Effector CD4-positive, alpha-beta T cell (primary cell): ENCODE measurements around the gene RTL5.
"Not testable (repeated sequence)": the region's sequence is repeated elsewhere in the genome, so short reads cannot be mapped to it uniquely, and the experiment has no call there.

Experiments
- DNase-seq: peaks from one replicate; pipeline ENCODE4 v3.0.0-alpha.2; 2020
- total RNA-seq: gene quantifications from one replicate; lab custom pipeline; 2026; lab: John Stamatoyannopoulos, UW

The RTL5 gene
- total RNA-seq, result 1.9 reads per million, percentile 2 among the genes with 10 or more reads in this experiment

DNA sequence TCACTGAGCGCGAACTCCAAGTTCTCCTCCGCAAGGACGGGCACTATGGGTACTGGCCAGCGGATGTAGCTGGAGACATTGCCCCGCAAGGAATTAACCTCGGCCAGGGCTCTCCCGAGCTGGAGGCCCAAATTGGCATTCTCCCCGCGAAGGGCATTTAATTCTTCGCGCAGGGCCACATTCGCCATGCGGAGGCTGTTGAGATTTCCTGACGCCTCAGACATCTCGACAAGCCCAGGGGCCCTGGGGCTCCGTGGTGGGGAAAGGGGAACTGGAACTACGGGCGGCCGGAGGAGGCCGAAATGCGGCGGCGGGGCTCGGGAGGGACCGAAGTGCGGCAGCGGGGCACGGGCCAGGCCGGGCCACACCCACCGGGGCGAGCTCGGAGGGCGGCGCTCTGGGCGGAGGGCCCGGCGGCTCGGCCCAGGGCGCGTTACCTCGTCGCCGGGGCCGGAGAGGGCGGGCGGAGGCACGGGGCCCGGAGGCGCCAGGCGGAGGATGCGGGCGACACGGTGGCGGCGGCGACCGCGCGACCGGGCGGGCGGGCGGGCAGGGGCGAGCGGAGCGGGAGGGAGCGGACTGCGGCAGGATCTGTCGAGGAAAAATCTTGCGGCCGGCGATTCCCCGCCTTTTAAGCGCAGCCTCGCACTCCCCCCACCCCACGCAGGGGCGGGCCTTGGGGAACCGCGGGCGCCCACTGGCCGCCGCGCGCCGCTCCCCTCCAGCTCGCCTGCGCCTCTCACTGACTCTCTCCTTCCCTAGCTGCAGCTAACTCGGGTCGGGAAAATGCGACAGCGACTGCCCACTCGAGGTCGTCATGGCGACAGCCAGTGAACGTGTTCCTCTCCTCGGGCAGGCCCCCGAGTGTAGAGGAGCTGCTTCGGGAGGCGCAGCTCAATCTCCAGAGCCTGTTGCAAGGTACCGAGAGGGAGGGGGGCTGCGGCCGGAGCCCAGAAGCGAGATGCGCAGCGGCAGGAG is at the start of gene RTL5:
TSS of gene RTL5 (minus strand) at position 599 of the 978 bp plus-strand sequence.
- DNase-seq, result peak; percentile 50

GRCh38 chrX:72180539-72180938 is 48.8 kb upstream of the RTL5 start:
- no peak for DNase-seq

GRCh38 chrX:72176981-72177380 is 45.3 kb upstream of the RTL5 start:
- no peak for DNase-seq

DNA sequence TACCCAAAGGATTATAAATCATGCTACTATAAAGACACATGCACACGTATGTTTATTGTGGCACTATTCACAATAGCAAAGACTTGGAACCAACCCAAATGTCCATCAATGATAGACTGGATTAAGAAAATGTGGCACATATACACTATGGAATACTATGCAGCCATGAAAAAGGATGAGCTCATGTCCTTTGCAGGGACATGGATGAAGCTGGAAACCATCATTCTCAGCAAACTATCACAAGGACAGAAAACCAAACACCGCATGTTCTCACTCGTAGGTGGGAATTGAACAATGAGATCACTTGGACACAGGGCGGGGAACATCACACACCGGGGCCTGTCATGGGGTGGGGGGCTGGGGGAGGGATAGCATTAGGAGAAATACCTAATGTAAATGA is 44.6 kb upstream of the RTL5 start:
- not testable (repeated sequence) for DNase-seq

DNA sequence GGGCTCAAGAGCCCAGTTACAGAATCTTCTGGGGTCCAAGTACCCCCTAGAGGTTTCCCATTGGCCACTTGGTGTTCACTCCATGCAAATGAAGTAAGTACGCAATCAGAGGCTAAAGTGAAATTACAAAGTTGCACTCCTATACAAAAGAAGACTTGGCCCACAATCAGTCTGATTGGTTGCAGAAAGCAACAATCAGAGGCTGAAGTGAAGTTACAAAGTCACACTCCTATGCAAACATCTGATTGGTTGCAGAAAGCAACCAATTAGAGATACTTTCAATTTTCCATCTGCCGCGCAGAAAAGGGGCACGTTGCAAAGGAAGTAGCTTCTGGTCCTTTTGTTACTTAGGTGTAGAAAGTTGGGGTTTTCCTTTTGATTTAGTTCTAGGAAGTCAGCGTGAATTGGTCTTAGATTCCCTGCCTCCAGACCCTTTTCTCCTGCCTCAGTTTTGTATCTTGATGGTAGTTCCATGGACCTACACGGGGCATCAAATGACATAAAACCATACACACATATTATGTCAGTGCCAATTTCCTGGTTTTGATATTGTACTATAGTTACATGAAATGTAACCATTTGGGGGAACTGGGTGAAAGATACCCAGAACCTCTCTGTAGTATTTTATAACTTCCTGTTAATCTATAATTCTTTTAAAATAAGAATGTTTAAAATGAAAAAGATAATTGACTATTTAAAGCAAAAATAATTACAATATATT is 37.5 kb upstream of the RTL5 start:
- DNase-seq, result peak; percentile 5

DNA sequence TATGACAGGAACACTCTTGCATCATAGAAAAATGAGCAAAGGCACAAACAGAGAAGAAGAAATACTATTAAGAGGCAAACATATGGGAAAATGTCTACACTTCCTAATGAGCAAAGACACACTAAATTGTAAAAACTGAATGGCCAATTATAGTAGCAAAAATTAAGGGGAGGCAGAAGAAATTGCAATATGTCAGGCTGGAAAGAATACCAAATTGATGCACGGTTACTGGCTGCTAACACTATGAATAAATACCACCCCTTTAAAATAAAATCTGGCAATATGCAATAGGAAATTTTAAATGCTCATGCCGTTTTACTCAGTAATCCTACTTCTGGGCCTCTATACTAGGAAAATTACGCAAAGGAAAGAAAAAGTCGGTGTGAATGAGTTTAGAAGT is 33.8 kb upstream of the RTL5 start:
- no peak for DNase-seq

DNA sequence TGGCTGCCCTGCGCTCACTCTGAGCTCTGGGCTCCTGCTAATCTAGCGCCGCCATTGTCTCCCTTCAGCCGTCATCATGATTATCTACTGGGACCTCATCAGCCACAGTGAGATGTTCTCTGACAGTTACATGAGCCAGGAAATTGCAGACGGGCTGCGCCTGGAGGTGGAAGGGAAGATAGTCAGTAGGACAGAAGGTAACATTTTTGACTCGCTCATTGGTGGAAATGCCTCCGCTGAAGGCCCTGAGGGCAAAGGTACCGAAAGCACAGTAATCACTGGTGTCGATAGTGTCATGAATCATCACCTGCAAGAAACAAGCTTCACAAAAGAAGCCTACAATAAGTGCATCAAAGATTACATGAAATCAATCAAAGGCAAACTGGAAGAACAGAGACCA is 28.1 kb upstream of the RTL5 start:
- DNase-seq, result no peak

DNA sequence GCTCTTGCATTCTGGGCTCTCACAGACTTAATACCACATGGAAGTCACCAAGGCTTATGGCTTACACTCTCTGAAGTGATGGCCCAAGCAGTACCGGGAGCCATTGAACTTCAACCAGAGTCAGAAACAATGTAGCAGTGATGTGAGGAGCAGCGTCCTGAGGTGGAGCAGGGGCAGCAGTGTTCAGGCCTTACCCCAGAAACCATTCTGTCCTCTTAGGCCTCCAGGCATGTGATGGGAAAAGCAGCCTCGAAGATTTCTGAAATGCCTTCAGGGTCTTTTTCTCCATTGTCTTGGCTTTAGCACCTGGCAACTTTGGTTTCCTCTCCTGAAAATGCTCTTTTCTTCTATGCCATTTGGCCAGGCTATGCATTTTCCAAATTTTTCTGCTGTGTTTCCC is 27.1 kb upstream of the RTL5 start:
- no peak for DNase-seq

DNA sequence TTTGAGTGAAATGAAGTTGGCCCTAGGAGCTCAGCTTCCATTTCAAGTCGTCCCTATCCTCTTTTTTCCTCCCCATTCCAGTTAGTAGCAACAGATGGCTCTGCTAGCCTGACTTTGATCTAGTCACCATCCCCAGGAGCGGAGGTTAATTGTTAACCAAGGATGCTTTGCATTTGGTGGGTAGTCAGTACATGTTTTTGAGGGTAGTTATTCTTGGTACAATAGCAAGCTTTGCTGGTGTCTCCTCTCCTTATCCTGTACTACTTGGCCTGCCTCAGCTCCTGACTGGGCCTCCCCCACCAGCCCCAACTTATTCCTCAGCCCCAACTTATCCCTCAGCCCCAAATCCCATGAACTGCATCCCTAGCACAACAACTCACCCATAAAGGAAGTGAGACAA is 14.8 kb upstream of the RTL5 start:
- DNase-seq, result no peak

GRCh38 chrX:72145181-72145580 is 13.5 kb upstream of the RTL5 start:
- no peak for DNase-seq

- no peak for DNase-seq
These were observed 11.8 kb upstream of the RTL5 start for GRCh38 chrX:72143609-72143907.

DNA sequence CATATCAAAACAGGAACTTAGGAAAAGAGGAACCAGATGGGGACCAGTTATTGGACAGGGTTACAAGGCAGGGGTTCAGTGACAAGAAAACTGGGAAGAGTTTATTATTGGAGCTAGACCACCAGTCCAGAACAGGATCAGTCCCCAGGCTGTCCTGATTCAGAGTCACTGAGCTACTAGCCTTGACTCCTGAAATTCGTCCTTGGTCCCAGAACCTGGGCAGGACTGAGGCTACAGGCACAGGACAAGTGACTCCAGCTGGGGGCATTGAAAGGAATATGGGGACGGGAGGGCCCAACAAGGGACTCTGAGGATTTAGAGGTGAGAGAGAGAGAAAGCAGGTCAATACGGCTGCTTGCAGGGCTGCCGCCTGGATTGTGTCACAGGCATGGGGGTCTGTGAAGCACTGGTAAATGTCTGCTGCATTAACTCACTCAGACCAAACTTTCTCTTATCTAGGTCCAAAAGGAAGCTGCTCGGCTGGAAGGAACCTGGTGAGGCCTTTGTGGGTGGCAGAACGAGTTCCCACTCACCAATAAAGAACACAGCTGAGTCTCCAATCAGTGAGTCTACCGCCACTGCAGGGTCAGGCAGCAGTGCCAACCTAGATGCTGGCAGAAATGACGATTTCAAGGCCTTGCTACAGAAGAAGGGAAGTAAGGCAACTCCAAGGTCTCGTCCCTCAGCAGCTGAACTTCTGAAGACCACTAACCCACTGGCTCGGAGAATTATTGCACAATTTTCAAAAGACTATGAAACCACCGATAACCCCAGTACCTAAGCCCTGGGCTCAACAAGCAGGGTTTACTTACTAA is 11.3 kb upstream of the RTL5 start:
- no peak for DNase-seq

DNA sequence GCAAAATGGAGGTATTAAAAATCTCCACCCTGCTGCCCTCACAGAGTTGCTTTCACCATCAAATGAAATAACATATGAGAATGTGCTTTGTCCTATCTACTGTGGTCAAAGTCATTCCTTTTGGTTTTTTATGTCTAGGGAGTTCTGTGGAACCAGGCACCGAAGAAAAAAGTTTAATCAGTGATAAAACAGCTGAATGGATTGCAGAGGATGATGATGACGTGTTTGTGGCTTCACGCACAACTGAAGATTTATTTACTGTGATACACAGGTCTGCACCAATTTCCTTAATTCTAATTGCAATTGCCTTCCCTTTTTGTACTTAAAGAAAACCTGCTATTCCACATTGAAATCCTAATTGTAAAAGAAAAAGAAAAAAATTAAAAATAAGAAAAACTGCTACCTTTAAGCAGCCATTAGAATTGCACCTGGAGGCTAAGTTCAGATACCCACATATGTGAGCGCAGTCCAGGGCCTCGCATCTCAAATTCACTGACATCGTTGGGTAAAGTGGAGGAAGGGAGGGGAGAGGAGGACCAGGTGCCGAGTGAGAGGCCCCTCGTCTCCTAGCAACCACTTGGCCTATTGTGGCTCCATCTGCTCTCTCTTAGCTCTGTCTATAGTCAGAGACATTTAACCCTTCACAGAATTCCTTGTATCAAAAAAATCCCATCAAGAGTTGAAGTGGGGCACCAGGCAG is 10.5 kb upstream of the RTL5 start:
- DNase-seq, result no peak

DNA sequence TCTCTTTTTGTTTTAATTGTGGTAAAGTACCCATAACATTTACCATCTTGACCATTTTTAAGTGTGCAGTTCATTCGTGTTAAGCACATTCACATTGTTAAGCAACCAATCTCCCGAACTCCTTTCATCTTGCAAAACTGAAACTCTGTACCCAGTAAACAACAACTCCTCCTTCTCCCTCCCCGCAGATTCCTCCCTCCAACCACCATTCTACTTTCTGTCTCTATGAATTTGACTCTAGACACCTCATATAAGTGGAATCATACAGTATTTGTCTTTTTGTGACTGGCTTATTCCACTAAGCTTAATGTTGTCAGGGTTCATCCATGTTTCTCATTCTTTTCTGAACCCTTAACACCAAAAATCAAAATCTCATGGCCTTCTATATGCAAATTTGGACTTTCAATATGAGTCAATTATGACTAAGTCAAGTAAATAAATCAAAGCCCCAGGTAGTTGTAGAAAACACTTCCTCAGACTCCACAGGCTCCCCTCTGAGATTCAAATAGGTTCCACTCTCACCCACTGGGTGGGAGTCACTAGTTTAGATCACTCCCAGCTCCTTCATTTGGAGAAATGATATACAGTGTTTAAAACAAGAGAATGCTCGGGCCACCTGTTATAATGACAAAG is 9.8 kb upstream of the RTL5 start:
- no peak for DNase-seq

DNA sequence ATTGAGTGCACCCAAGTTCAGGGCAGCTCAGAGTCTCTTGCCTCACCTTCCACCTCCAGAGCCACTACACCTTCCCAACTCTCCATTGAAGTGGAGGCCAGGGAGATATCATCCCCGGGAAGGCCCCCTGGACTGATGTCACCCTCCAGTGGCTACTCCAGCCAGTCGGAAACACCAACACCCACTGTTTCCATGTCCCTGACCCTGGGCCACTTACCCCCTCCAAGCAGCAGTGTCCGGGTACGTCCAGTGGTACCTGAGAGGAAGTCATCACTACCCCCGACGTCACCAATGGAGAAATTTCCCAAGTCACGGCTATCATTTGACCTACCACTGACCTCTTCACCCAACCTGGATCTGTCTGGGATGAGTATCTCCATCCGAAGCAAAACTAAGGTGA is 7.8 kb upstream of the RTL5 start:
- DNase-seq, result no peak

GRCh38 chrX:72137846-72138495 is 6.3 kb upstream of the RTL5 start:
- no peak for DNase-seq

DNA sequence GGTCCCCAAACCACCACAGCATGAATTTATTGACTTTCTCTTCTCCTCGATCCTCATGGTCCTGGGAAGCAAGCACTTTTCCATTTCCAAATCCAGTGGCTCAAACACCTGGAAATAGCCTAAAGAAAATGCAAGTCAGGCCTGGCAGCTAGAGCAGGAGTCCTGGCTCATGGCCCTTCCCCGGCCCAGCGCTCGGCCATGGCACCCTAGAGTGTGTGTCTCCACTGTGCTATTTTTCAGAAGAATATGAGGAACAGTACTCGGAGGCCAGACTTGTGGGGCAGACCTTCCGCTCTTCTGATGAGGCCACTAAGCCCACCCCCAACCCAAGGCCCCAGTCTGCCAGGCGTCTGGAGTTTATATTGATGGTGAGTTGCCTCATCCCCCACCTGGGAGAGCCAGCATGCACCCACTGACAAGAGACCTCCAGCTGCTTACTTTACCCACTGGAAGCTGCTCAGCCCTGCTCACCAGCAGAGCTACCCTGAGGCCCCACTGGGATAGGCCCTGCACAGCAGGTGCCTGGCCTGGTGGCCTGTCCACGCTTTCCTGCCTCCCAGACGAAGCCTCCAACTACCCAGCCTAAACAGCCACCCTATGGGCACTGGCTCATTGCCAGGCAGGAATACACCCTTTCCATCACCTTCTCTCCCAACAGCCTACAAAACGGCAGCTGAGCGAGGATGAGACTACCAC is 2.3 kb upstream of the RTL5 start:
- DNase-seq, result no peak

- DNase-seq, result no peak
These were observed 741 bp upstream of the RTL5 start for GRCh38 chrX:72132456-72132855.

DNA sequence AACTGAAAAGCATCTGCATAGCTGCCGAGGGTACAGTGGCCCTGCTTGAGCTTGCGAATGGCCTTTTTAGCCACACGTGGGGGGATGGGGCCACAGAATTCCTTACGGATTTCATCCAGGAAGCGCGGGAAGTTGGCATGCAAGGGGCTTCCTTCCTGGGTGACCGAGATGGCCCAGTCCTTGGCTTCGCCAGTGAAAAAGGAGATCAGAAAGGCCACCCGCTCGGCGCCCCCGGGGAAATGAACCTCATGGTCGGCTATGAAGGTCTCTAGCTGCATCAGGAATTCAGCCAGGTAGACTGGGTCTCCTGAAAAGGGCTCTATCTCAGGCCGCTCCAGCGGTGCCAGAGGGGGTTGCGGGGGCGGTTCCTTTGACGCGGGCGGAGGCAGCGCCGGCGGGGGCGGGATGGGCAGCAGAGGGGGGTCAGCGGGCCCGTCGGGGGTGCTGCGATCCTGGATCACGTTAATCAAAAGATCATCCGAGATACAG is 909 bp downstream of the RTL5 start:
- no peak for DNase-seq

- DNase-seq, result no peak
These were observed 1.5 kb downstream of the RTL5 start for GRCh38 chrX:72130156-72130761.
